ENCODE measurements around the gene OTUD5. TPM values are rescaled to one million over a fixed set of nuclear protein-coding genes. Genes with fewer than 3 reads are reported as not detected.
"Not testable (repeated sequence)": the region's sequence is repeated elsewhere in the genome, so short reads cannot be mapped to it uniquely, and the experiment has no call there.

OTUD5 gene
- polyA plus RNA-seq, 3 donors: 60.7 to 66.1 (median 65.5) TPM

DNA sequence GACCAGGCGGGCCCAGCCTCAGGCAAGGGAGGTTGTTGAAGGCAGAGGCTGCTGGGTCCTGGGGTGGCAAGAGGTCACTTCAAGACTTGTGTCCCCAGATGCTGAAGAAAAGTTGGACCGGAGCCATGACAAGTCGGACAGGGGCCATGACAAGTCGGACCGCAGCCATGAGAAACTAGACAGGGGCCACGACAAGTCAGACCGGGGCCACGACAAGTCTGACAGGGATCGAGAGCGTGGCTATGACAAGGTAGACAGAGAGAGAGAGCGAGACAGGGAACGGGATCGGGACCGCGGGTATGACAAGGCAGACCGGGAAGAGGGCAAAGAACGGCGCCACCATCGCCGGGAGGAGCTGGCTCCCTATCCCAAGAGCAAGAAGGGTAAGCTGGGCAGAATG is 55.3 kb downstream of the OTUD5 start:
- no peak for DNase-seq (ENCODE audit: extremely low read depth in 1 of 11, low read depth in 9 of 11, low spot score in 4 of 11)

DNA sequence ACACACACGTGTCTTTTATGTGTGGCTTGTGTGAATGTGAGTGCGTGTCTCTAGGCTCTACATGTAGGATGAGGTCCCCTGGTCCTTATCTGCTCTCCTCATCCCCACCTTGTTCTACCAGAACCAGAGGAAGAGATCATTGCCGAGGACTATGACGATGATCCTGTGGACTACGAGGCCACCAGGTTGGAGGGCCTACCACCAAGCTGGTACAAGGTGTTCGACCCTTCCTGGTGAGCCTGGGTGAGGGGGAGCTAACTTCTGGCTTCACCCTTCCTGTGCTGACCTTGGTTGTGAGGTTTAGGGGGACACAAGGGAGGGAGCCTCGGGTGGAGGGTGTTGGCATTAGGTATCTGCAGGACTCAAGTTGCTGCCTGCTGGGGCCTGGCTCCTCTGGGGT is 56.3 kb downstream of the OTUD5 start:
- DNase-seq (ENCODE audit: extremely low read depth in 1 of 11, low read depth in 9 of 11, low spot score in 4 of 11): no peak

- DNase-seq (ENCODE audit: extremely low read depth in 1 of 11, low read depth in 9 of 11, low spot score in 4 of 11): no peak
These were observed 58.4 kb downstream of the OTUD5 start for GRCh38 chrX:48899078-48899410.

GRCh38 chrX:48897625-48898306 is 59.6 kb downstream of the OTUD5 start, which contains the start of the genes PQBP1 and TIMM17B:
TSS of gene PQBP1 (plus strand) at chrX:48897930. CDS start at chrX:48898510, 580 bp downstream.
TSS of gene TIMM17B (minus strand) at chrX:48897768. CDS start at chrX:48897749, 19 bp downstream.
- peak in 10 of 11 donors; percentile 78 to 93 (median 84) for DNase-seq (ENCODE audit: extremely low read depth in 1 of 11, low read depth in 9 of 11, low spot score in 4 of 11)

DNA sequence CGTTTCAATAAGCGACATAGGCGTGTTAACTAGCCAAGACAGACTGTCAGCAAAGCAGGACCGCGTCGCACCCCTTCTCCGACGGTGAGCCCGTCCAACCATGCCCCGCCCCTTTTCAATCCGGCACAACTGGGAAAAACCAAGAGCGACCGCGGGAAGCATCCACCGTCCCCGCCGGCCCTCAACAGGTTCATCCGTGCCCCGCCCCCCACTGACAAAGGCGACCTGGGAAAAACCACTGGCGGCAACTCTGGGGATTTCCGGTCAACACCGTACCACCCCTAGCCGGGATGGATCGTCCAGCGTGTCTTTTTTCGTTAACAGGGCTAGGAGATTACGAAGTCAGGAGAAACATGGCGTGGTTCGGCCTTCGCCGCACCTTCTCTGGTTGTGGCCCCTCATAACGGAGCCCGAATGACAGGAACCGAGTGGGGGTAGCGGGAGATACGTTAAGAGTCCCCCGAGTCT is 60.2 kb downstream of the OTUD5 start:
- DNase-seq (ENCODE audit: extremely low read depth in 1 of 11, low read depth in 9 of 11, low spot score in 4 of 11): peak in 4 of 11 donors; percentile 47 to 67 (median 62)

DNA sequence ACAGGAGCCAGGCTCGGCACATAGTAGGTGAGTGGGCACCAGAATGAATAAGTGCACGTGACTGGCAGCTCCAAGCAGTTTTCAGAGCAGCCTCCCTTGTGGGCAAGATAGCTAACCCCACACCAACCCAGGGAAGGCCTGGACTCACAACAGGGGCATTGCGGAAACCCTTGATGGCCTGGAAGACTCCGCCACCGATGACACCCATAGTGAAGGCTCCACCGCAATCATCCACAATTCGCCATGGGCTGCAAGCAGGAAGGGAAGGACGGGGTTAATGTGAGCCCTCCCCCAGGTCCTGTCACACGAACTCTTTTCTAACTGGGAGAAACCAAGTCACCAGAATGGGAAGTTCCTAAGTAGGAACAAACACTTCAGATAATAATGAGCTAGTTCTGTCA is 60.8 kb downstream of the OTUD5 start:
- peak in 1 of 11 donors; percentile 9 for DNase-seq (ENCODE audit: extremely low read depth in 1 of 11, low read depth in 9 of 11, low spot score in 4 of 11)

GRCh38 chrX:48894891-48895290 is 62.5 kb downstream of the OTUD5 start:
- DNase-seq (ENCODE audit: extremely low read depth in 1 of 11, low read depth in 9 of 11, low spot score in 4 of 11): no peak

- no peak for DNase-seq (ENCODE audit: extremely low read depth in 1 of 11, low read depth in 9 of 11, low spot score in 4 of 11)
These were observed 63.7 kb downstream of the OTUD5 start for GRCh38 chrX:48893556-48894348.

GRCh38 chrX:48892896-48893295 is 64.5 kb downstream of the OTUD5 start:
- no peak for DNase-seq (ENCODE audit: extremely low read depth in 1 of 11, low read depth in 9 of 11, low spot score in 4 of 11)

- DNase-seq (ENCODE audit: extremely low read depth in 1 of 11, low read depth in 9 of 11, low spot score in 4 of 11): peak in 9 of 11 donors; percentile 39 to 79 (median 64)
These were observed 65.8 kb downstream of the OTUD5 start for GRCh38 chrX:48891402-48892288.

GRCh38 chrX:48890934-48891401 is 66.4 kb downstream of the OTUD5 start:
- DNase-seq (ENCODE audit: extremely low read depth in 1 of 11, low read depth in 9 of 11, low spot score in 4 of 11): no peak

DNA sequence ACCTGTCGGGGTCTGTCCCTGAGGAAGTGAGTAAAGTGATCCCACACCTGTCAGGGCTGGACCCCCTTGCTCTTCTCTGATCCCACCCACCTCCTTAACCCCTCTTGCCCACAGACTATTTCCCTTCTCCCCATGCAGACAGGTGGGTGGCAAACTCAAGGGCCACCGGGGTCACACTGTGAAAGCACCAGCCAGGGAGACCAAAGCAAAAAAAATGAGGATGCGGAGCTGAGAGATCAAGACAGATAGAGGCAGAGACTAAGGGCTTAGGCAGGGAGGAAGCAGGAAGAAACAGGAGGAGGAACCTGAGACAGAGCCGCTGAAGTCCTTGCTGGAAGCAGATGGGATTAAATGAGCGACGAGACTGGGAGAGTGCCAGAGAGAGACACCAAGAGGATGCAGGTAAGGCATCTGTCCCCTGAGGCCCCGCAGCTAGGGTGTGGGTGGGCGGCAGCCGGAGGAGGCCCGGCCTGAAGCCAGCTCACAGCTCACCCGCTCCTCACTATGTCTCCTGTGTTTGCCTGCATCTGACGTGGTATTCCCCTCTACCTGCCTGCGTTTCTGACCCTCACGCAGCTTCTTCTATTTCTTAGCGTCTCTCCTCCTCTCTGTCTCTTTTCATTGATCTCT is 67.0 kb downstream of the OTUD5 start:
- no peak for DNase-seq (ENCODE audit: extremely low read depth in 1 of 11, low read depth in 9 of 11, low spot score in 4 of 11)

- not testable (repeated sequence) for DNase-seq (ENCODE audit: extremely low read depth in 1 of 11, low read depth in 9 of 11, low spot score in 4 of 11)
These were observed 70.8 kb downstream of the OTUD5 start for GRCh38 chrX:48886586-48886985.

DNA sequence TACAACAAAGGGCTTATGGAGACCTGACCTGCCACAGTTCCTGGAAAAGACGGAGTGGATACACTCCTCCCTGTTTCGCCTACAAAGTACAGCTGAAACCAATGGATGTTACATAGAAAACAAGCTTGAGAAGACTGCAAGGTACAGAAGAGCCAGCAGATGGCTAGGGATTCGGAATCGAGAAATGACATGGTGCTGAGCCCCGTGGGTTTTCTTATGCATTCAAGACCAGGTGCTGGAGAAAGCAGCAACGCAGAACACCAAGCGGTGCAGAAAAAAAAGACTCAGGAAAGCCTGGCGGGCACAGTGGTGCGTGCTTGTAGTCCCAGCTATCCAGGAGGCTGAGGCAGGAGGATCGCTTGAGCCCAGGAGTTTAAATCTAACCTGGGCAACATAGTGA is 73.7 kb downstream of the OTUD5 start:
- no peak for DNase-seq (ENCODE audit: extremely low read depth in 1 of 11, low read depth in 9 of 11, low spot score in 4 of 11)

DNA sequence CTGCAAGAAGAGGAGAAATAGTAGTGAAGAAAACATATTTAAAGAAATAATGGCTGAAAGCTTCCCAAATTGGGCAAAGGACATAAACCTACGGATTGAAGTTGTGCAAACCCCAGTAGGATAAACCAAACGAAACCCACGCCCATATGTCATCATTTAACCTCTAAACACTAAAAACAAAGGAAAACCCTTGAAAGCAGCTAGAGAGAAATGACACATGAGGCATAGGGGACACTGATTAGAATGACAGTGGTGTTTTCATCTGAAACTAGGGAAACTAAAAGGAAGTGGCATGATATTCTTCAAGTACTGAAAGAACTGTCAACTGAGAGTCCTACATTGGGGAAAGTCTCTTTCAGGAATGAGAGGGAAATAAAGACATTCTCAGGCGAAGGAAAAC is 80.5 kb downstream of the OTUD5 start:
- not testable (repeated sequence) for DNase-seq (ENCODE audit: extremely low read depth in 1 of 11, low read depth in 9 of 11, low spot score in 4 of 11)

Data from renal cortex interstitium (tissue), 11 donors.